Measurements from ENCODE around the gene SIGLEC8. TPM values are rescaled to one million over a fixed set of nuclear protein-coding genes. Genes with fewer than 3 reads are reported as not detected.
A peak's percentile ranks its signal among the peaks of the same experiment; 100 is the strongest.
"Not testable (repeated sequence)": the region's sequence is repeated elsewhere in the genome, so short reads cannot be mapped to it uniquely, and the experiment has no call there.

SIGLEC8 gene
- total RNA-seq, 1 experiment from 2014 or later = not detected

DNA sequence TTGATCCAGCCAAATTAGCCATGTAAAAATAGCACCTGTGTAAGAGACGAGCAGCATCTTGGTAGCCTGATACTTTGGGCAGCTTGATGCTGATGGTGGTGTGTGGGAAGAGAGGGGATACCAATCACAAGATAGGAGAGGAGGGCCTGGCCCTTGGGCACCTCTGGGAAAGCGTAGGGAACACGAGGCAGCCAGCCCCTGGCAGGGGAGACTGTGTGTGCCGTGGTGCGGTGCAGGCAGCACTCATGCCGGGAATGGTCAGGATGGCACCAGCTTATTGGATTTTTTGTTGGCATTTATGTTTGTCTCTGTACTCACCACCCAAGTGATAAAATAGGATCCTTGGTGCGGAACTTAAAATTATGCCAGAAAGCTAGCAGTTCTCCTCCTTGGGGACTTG, 10.2 kb downstream of the SIGLEC8 start:
- no peak for DNase-seq (ENCODE audit: low read depth)

GRCh38 chr19:51447510-51447909, 10.7 kb downstream of the SIGLEC8 start:
- not testable (repeated sequence) for DNase-seq (ENCODE audit: low read depth)

- DNase-seq (ENCODE audit: low read depth) = no peak
These were observed 16.6 kb downstream of the SIGLEC8 start for GRCh38 chr19:51441410-51442390.

- DNase-seq (ENCODE audit: low read depth) = no peak
These were observed 17.3 kb downstream of the SIGLEC8 start for GRCh38 chr19:51440846-51441409.

DNA sequence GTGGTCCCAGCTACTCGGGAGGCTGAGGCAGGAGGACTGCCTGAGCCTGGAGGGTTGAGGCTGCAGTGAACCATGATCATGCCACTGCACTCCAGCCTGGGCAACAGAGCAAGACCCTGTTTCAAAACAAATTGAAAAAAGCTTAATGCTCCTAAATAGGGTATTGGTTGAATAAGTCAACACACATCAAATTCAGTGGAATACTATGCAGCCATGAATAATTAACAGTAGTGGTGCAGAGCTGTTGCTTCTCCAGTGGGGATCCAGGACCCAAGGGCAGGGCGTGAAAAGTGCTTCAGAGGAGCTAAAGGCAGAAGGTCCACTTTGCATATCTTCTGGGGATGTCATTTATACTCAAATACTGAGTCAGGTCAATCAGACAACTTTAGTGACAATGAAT, 18.2 kb downstream of the SIGLEC8 start:
- DNase-seq (ENCODE audit: low read depth) = no peak

DNA sequence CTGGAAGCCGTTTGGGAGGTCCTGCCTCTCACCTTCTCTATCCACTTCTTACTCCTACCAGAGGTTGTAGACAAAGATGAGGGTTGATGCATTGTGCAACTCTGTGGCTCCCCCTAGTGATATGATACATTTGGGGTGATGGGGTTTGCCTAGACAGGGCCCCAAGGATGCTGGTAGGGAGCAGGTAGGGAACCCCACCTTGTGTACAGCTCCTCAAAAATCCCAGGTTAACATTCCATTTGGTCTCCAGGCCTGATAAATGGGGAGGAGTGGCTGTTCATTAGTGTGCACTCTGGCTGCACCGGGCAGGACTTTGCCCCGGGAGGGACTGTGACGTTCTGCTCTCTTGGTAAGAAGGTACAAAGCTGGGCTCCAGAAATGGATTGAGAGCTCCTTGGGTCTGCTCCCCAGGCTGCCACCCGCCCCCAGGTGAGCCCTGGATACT, 19.2 kb downstream of the SIGLEC8 start:
- DNase-seq (ENCODE audit: low read depth) = no peak

DNA sequence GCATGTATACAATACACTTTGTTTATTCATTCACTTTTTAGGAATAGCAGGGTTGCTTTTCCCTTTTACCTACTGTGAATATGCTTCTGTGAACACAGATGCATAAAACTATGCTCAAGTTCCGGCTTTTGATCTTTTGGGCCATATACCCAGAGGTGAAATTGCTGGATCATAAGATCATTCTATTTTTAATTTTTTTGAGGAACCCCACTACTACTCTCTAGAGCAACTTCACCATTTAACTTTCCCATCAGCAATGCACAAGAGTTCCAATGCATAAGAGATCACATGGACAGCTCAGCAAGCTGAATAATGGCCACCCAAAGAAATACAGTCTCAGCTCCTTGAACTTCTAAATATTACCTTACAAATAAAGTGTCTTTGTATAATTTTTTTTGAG, 23.8 kb downstream of the SIGLEC8 start:
- DNase-seq (ENCODE audit: low read depth) = no peak

- DNase-seq (ENCODE audit: low read depth) = no peak
These were observed 25.2 kb downstream of the SIGLEC8 start for GRCh38 chr19:51433043-51433442.

DNA sequence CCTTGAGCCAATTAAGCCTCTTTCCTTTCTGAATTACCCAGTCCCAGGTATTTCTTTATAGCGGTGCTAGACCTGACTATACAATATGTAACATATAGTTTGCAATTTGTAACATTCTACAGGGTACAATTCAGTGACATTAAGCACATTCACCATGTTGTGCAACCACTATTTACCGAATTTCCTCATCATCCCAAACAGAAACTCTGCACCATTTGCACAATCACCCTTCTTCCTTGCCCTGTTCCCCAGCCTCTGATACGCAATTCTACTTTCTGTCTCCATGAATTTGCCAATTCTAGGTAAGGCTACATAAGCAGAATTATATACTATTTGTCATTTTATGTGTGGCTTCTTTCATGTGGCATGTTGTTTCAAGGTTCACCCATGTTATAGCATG, 27.1 kb downstream of the SIGLEC8 start:
- DNase-seq (ENCODE audit: low read depth) = no peak

GRCh38 chr19:51430221-51430620, 28.0 kb downstream of the SIGLEC8 start:
- DNase-seq (ENCODE audit: low read depth) = no peak

DNA sequence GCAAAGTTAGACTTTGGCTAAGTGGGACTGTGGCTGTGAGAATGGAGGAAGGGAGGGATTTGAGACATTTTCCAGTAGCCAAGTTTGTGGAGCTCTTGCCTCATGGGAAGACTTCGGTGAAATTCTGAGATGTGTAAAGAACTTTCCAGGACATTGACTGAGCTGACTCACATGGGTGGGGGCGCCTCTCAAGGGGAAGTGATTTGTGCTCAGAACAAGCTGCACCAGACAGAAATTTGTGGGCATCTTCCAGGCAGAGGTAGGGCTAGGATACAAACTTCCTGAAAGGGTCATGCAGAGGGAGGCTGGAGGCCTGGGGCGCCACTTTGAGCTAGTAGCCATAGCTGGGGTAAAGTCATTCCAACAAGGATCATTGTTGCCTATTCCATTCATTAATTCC, 31.1 kb downstream of the SIGLEC8 start:
- DNase-seq (ENCODE audit: low read depth) = no peak

DNA sequence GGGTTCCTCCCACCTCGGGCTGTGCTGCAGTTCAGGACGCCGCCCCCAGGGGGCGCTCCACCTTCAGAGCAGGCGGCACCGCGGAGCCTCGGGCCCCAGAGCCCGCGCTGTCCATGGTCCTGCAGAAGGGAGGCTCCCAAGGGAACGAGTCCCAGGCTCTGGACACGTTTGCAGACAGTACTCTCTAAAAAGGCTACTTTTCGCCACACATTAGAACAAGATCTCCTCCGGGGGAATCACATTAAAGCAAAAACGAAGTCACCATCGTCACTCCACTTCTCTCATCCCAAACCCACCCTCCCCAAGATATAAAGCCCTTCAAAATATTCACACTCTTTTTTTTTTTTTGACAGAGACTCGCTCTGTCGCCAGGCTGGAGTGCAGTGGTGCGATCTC, 36.2 kb downstream of the SIGLEC8 start:
- DNase-seq (ENCODE audit: low read depth) = peak; percentile 59

DNA sequence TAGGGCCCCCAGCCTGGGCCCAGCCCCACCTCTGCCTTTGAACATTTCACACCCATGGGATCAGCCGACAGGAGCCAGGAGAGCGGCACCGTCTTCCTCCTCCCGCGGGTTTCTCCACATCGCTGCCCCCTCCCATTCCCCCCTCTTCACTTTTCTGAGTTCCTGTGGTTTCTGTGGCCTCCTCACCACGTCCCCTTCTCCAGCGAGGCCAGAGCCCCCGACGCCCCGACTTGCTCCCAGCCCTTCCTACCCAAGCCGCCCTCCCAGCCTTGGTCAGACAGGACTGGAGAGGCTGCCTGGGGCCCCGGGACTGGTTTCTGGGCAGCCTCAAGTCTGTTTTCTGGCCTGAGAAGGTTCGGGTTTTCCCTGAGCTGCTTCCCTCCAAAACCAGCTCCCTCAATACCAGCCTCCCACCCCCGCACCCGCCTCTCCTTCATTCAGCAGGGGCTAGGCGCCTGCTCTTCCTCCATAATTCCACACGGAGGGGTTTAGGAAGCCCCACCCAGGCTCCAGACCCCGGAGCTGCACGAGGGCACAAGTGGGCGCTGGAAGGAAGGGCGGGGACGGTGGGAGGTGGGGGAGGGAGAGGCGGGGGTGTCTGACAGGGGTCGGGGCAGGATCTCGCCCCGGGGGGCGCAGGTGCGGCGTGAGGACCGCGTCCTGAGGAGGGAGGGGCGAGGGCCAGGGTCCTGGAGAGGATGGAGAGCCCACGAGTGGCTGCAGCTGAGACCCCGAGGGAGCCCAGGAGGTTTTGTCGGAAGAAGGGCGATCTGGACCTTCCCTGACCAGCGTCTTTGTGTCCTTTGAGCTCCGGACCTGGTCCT, 36.8 kb downstream of the SIGLEC8 start:
- no peak for DNase-seq (ENCODE audit: low read depth)

DNA sequence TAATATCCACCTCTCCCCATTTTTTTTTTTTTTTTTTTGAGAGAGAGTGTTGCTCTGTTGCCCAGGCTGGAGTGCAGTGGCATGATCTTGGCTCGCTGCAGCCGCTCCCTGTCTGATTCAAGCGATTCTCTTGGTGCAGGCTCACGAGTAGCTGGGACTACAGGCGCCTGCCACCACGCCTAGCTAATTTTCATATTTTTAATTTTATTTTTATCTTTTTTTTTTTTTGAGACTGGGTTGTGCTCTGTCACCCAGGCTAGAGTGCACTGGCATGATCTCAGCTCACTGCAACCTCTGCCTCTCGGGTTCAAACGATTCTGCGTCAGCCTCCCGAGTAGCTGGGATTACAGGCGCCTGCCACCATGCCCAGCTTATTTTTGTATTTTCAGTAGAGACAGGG, 37.7 kb downstream of the SIGLEC8 start:
- not testable (repeated sequence) for DNase-seq (ENCODE audit: low read depth)

- no peak for DNase-seq (ENCODE audit: low read depth)
These were observed 39.5 kb downstream of the SIGLEC8 start for GRCh38 chr19:51418707-51419106.

DNA sequence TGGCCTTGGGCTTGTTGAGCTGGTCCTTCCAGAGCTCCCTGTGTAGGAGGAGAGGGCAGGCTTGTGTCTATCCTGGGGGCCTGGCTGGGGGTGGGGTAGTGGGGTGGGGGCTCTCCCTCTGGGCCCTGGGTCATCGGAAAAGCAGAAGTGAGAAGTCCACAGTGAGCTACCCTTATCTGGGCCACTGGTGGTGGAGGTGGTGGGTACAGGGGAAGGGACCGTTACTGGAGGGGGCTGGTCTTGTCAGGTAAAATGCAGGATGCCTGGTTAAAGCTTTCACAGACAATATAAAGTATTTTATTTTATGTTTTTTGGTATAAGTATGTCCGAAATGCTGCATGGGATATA, 40.5 kb downstream of the SIGLEC8 start:
- DNase-seq (ENCODE audit: low read depth) = no peak

DNA sequence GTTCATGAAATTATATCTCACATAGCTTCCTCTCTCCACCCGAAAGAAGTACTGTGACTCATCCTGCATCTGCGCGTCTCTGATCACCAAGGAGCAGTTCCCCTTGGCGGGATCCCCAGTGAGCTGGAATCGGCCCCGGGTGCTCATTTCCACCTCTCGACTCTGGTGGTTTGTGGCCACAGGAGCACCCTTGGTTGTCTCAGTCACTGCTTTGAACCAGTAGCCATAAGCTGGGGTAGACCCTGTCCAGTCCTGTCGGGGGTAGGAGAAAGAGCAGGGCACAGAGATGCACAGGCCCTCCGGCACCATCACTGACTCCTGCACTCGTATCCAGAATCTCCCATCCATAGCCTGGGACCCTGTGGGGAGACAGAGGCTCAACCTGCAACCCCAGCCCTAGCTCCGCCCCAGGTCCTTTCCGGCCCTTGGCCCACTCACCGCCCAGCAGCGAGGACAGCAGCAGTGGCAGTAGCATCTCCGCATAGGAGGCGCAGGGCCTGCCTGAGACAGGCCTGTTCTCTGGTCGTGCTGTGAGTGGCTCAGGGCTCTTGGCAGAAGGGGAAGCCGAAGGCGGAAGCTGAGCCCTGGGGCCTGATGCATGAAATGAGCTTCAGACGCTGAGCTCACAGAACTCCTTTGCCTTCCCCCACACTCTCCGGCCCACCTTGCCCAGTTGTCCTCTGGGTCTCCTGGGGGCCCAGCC, 41.0 kb downstream of the SIGLEC8 start, which contains the start of gene SIGLEC10:
TSS of gene SIGLEC10 (minus strand) at position 536 of the 703 bp plus-strand sequence. CDS start at position 475, 61 bp downstream.
- no peak for DNase-seq (ENCODE audit: low read depth)

GRCh38 chr19:51416422-51416821, 41.8 kb downstream of the SIGLEC8 start:
- DNase-seq (ENCODE audit: low read depth) = not testable (repeated sequence)

DNA sequence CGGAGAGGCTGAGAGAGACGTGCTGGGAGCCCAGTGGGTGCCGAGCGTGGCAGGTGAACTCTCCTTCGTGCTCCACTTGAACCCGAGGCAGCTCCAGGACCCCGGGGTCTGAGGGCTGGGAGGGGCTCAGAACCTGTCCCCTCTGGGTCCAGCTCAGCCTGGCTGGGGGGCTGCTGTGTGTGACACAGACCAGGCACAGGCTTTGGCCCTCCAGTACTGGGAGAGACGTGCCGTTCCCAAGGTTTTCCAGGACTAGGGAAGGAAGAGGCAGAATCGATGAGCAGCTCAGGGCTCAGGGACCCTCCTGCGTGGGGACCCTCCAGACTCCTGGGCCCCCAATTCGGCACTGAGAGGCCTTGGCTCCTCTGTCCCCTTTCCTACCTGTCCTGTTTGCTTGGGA, 43.1 kb downstream of the SIGLEC8 start:
- no peak for DNase-seq (ENCODE audit: low read depth)

DNA sequence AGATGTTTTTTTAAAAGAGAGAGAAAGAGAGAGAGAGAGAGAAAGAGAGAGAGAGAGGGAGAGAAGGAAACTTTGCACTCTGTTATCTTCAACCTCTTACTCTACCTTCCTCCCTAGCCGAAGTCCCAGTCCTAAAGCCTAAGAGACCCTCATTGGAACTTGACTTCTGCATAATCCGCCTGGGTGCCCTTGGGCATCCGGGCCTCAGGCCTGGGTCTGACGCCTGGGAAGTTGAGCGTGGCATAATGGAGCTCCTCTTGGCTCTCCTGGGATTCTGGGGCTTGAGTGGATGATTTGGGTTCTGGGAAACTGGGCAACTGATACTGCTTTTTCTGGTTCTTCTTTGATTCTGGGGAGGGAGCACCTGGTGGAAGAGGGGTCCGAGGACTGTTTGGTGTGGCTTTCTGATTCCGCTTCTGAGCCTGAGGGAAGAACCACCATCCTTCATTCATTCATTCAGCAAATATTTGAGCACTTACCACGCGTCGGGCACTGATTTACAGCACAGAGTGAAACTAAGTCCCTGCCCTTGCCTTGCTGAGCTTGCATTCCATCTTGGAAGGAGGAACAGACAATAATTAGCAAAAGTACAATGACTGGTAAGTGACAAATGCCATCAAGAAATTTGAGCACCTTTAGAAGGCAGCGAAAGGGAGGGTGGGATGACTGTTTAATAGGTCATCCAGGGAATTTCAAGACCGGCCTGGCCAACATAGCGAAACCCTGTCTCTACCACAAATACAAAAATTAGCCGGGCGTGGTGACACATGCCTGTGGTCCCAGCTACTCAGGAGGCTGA, 47.1 kb downstream of the SIGLEC8 start:
- no peak for DNase-seq (ENCODE audit: low read depth)
